HepG2 (cell line): ENCODE data around the gene SFXN5. TPM values are rescaled to one million over a fixed set of nuclear protein-coding genes. Genes with fewer than 3 reads are reported as not detected.

Experiments
- ATAC-seq: fragments of 200-7000 bp; cut with Tn5 transposase; 3 replicates; pipeline ENCODE4 v1.9.1; 2020; ENCODE audit warnings: mild to moderate bottlenecking, moderate library complexity
- BruUV-seq: library from RNA; stranded (reverse); fragments of 400-500 nt; replicated peaks from 2 replicates; lab custom pipeline; 2021; lab: Mats Ljungman, UMichigan
- CTCF ChIA-PET: fragments of 300-600 bp; formaldehyde crosslinking; extraction: SDS; loops from one replicate; lab custom pipeline; 2021; ENCODE audit warnings: low total read pairs, inconsistent platforms, low intra/inter-chr PET ratio; lab: Yijun Ruan, JAX
- POLR2A ChIA-PET: fragments of 350-600 bp; sonication (Branson Sonifier 250); formaldehyde crosslinking; loops from one replicate; lab custom pipeline; 2020; ENCODE audit warnings: antibody characterized with exemption, inconsistent platforms; lab: Yijun Ruan, JAX
- DNase-seq: peaks from one replicate; pipeline ENCODE4 v3.0.0-alpha.2; 2015; ENCODE audit warnings: low spot score
- FAIRE-seq: peaks from 3 replicates; lab custom pipeline; 2011; peaks lifted over from hg19 to GRCh38; lab: Jason Lieb, UNC
- H2AFZ ChIP-seq: one replicate; pipeline ENCODE4 v1.6.1; 2011; ENCODE audit warnings: low read length, inconsistent platforms
- H3K27ac ChIP-seq: fragments of 300-600 bp; 3 replicates; pipeline ENCODE4 v1.8.0; 2011; ENCODE audit warnings: mixed run types, mild to moderate bottlenecking, mixed read lengths, low read length, inconsistent platforms; ENCODE audit not compliant: insufficient read depth; ENCODE audit errors: extremely low read length
- H3K27me3 ChIP-seq, 2 experiments: fragments of 200-600 bp in 1 of 2; 2 replicates in 1 of 2; 3 replicates in 1 of 2; pipeline versions ENCODE4 v1.6.0 to v1.8.0; 2011; ENCODE audit warnings: low read length in 2 of 2, mild to moderate bottlenecking in 2 of 2, moderate library complexity in 2 of 2, inconsistent platforms in 1 of 2; ENCODE audit not compliant: insufficient read depth in 2 of 2, control insufficient read depth in 1 of 2
- H3K36me3 ChIP-seq, 2 experiments: fragments of 200-600 bp in 1 of 2; replicated peaks in 1 of 2; 2 replicates in 1 of 2; 3 replicates in 1 of 2; pipeline versions ENCODE4 v1.5.1 to v1.8.0; 2011; ENCODE audit warnings: low read length in 2 of 2, inconsistent platforms in 1 of 2; ENCODE audit not compliant: insufficient read depth in 2 of 2, control insufficient read depth in 1 of 2
- H3K4me1 ChIP-seq: 2 replicates; pipeline ENCODE4 v1.5.1; 2012; ENCODE audit warnings: low read length, inconsistent platforms; ENCODE audit not compliant: insufficient read depth
- H3K4me2 ChIP-seq: 2 replicates; pipeline ENCODE4 v1.6.0; 2011; ENCODE audit warnings: low read depth, low read length, inconsistent platforms
- H3K4me3 ChIP-seq, 3 experiments: fragments of 200-600 bp in 1 of 3; sonication (generic), shearing (Covaris generic) in 1 of 3; replicated peaks in 1 of 3; 2 replicates each; pipeline ENCODE4 v1.5.1; 2011 to 2016; ENCODE audit warnings: low read length in 3 of 3, inconsistent platforms in 2 of 3, low read depth in 2 of 3, mild to moderate bottlenecking in 2 of 3, control low read depth in 1 of 3, mixed read lengths in 1 of 3; ENCODE audit not compliant: insufficient read depth in 1 of 3
- H3K79me2 ChIP-seq: one replicate; pipeline ENCODE4 v1.6.1; 2011; ENCODE audit warnings: low read length, inconsistent platforms; ENCODE audit not compliant: insufficient read depth
- H3K9ac ChIP-seq: 2 replicates; pipeline ENCODE4 v1.6.0; 2011; ENCODE audit warnings: mild to moderate bottlenecking, low read depth, low read length, inconsistent platforms; ENCODE audit not compliant: insufficient read depth
- H3K9me3 ChIP-seq: 2 replicates; pipeline ENCODE4 v1.5.1; 2012; ENCODE audit warnings: mild to moderate bottlenecking, low read length
- H4K20me1 ChIP-seq: 2 replicates; pipeline ENCODE4 v1.6.0; 2011; ENCODE audit warnings: inconsistent platforms, mild to moderate bottlenecking, low read length, moderate library complexity; ENCODE audit not compliant: insufficient read depth
- AGO2 ChIP-seq: fragments of 200-400 bp; formaldehyde crosslinking; optimal IDR thresholded peaks from 2 replicates; pipeline ENCODE3; 2017; ENCODE audit warnings: mild to moderate bottlenecking, low read depth, low read length, moderate library complexity
- TAF15 ChIP-seq: fragments of 200-400 bp; formaldehyde crosslinking; IDR thresholded peaks from one replicate; pipeline ENCODE4 v1.6.1; 2018; ENCODE audit warnings: mild to moderate bottlenecking, low read depth, low read length; ENCODE audit not compliant: poor library complexity, severe bottlenecking
- ZBTB38 ChIP-seq: sonication (generic); formaldehyde crosslinking; IDR thresholded peaks from 2 replicates; pipeline ENCODE4 v1.5.1; 2020; ENCODE audit warnings: mild to moderate bottlenecking, missing genetic modification reagents
- ZNF788 ChIP-seq: sonication (generic); formaldehyde crosslinking; IDR thresholded peaks from 2 replicates; pipeline ENCODE4 v1.5.0; 2020; ENCODE audit warnings: mild to moderate bottlenecking, missing genetic modification reagents, borderline replicate concordance
- WGBS: methylation state at CpG from one replicate; pipeline ENCODE4 v1.1.6; 2017; ENCODE audit warnings: low lambda C conversion rate; 5-methylcytosine and 5-hydroxymethylcytosine counted together
- in situ Hi-C: cut with HindIII; loops from 2 replicates; pipeline ENCODE4 v1.10.0; 2017; ENCODE audit warnings: low pct_unique_long_range_greater_than_20kb; ENCODE audit not compliant: extremely low pct_ligation_motif_present
- intact Hi-C: fragments of 100-400 bp; cut with micrococcal nuclease; formaldehyde crosslinking; loops from one replicate; pipeline ENCODE4 v1.10.0; 2022; ENCODE audit not compliant: unreplicated experiment
- polyA plus RNA-seq, 8 experiments: library from polyadenylated mRNA; depleted of rRNA in 3 of 8; stranded (reverse) in 7 of 8; unstranded in 1 of 8; fragments of >200 nt; fragmentation: Illumina TruSeq in 4 of 8; extraction: Trizol in 4 of 8; gene quantifications; 2 replicates each; pipeline versions ENCODE4 v1.2.1 to v1.2.3, GENCODE V29; 2011 to 2016; ENCODE audit warnings: low read depth in 4 of 8, missing spikeins in 1 of 8, mixed read lengths in 1 of 8; ENCODE audit not compliant: insufficient read depth in 1 of 8
- total RNA-seq, 5 experiments: library from RNA; depleted of rRNA; stranded (reverse); fragments of >200 nt; fragmentation: Illumina TruSeq; extraction: Trizol; gene quantifications; 2 replicates each; pipeline ENCODE4 v1.2.3, GENCODE V29; 2016; ENCODE audit warnings: low read depth in 1 of 5
- TF ChIP-seq, protein P1 (sequence below): sonication (generic); formaldehyde crosslinking; IDR thresholded peaks from 2 replicates; pipeline ENCODE4 v1.5.0; 2020; ENCODE audit warnings: missing genetic modification reagents, mild to moderate bottlenecking, borderline replicate concordance

SFXN5 gene
- total and polyA plus RNA-seq, 2 of the 13 experiments (the other 11 are each of a cell fraction or from before 2014, with no cell fraction given) = 34.9 to 37.4 TPM

DNA sequence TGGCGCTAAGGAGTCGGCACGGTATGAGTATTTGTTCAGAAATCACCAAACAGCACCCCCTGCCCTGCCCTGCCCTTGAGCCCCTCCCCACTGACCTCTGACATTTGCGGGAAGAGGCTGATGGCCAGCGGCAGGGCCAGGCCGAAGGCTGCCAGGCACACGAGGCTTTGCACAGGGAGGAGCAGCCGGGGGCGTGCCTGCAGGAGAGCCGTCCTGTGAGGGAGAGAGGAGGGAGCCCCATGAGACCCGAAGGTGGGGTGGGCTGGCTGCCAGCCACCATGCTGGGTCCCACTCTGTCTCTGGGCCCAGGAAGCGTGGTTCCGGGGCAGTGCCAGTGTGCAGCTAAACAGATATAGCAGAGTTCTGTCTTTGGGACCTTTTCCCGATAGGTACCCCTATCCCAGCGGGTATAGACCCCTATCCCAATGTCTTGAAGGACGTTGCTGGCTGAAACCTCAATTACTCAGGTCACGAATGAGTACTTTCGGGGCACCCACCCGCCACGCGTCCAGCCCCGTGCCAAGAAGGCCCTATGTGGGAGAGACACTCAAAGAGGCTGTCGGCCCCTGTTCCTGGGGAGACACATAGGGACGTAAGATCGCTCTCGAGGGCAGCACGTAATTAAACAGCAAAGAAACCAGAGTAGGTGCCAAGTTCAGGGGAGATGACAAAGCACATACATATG is 110.3 kb downstream of the SFXN5 start:
- Histone ChIP-seq H3K27me3 (no peaks in the 10 kb centered on the region), H3K4me1 (no peaks in the 10 kb centered on the region), H3K79me2 (no peaks in the 10 kb centered on the region), H3K4me3 (no peak overlapping the region), H3K4me2 (no peak overlapping the region), H3K36me3 (peaks cover 1 to 11% of the 10 kb centered on the region in 2 experiments; a peak in 2 of 5 replicates), H2AFZ (no peak overlapping the region), H3K9me3 (no peaks in the 10 kb centered on the region), H3K27ac (no peak overlapping the region), H3K9ac (no peak overlapping the region), H4K20me1 (no peaks in the 10 kb centered on the region)
- no peak for TF ChIP-seq ZBTB38 (CRISPR knock-in tag)
- TF ChIP-seq AGO2 = peak; percentile 21
- 97% methylated on average over 26 of the region's 27 CpGs for WGBS
- POLR2A ChIA-PET = no interaction called here
- DNase-seq = no peak
- intact Hi-C loops (no loop called here), in situ Hi-C loops (no loop called here)
- CTCF ChIA-PET = no interaction called here
- BruUV-seq = no TSS peak
- FAIRE-seq = no peak
- no peak for ATAC-seq

DNA sequence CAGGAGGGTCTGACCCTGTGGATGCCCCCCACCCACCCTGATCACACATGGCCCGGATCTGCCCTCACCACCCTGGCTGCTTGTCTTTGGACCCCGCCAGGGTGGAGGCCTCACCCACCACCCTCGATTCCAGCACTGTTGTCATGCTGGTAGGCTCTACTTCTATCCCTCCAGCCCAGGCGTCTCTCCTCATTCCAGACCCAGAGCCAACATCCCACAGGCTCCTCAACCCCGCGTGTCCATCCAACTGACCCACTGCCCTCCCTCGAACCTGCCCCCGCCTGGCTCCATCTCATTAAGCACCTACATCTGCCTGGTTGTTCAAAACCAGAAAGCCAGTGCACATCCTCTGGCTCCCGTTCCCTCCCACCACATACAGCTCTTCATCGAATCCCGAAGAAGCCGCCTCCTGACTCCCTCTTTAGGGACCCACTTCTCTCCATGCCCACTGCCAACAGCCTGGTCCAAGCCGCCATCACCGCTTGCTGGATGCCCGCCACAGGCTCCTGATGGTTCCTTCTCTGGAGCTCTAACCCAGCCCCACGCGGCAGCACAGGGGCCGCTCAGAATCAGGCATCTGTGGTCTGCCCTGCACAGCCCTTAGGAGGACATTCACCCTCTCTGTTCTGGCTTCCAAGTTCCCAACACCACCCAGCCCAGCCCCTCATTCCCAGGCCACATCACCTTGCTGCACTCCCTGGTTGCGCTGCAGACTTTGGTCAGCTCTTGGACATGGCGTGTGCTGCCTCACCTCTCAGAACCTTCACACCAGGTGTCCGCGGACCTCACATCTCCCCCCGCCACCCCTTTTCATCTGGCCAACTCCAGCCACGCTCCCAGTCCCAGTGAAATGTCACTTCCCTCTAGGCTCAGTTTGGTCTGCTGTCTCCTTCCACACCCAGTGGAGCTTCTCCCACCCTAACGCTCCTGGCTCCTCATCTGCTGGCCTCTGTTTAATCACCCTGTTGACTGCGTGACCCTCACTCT is 111.2 kb downstream of the SFXN5 start:
- CTCF ChIA-PET = no interaction called here
- POLR2A ChIA-PET = no interaction called here
- TF ChIP-seq AGO2 = peak; percentile 41
- no peak for TF ChIP-seq TAF15
- TF ChIP-seq ZNF788 = 0 out of 2 replicates have a peak, but pooled peaks have one; percentile 20
- TF ChIP-seq, protein P1, sequence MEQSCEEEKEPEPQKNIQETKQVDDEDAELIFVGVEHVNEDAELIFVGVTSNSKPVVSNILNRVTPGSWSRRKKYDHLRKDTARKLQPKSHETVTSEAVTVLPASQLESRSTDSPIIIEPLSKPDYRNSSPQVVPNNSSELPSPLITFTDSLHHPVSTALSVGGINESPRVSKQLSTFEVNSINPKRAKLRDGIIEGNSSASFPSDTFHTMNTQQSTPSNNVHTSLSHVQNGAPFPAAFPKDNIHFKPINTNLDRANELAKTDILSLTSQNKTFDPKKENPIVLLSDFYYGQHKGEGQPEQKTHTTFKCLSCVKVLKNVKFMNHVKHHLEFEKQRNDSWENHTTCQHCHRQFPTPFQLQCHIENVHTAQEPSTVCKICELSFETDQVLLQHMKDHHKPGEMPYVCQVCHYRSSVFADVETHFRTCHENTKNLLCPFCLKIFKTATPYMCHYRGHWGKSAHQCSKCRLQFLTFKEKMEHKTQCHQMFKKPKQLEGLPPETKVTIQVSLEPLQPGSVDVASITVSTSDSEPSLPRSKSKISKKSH (CRISPR knock-in tag) = no peak

More for the DNA sequence above, 111.2 kb downstream of the SFXN5 start:
- no peak overlapping the region for H3K27ac ChIP-seq
- H4K20me1 ChIP-seq = no peaks in the 10 kb centered on the region
- H3K27me3 ChIP-seq = no peaks in the 10 kb centered on the region
- no TSS peak for BruUV-seq
- no peak overlapping the region for H2AFZ ChIP-seq
- H3K36me3 ChIP-seq = peaks cover 1 to 6% of the 10 kb centered on the region in 2 experiments; a peak in 2 of 5 replicates
- H3K4me3 ChIP-seq = no peak overlapping the region
- ATAC-seq = no peak; the same call in 2 of the 3 replicates
- no peak for DNase-seq
- no peaks in the 10 kb centered on the region for H3K79me2 ChIP-seq
- in situ Hi-C loops (no loop called here), intact Hi-C loops (no loop called here)
- no peak overlapping the region for H3K4me2 ChIP-seq
- H3K9me3 ChIP-seq = no peaks in the 10 kb centered on the region
- WGBS = 97% methylated on average over 26 of the region's 26 CpGs
- FAIRE-seq = no peak
- no peak overlapping the region for H3K9ac ChIP-seq
- H3K4me1 ChIP-seq = no peaks in the 10 kb centered on the region
